A673 (cell line): ENCODE results near the gene SEMA5A. TPM values are rescaled to one million over a fixed set of nuclear protein-coding genes. Genes with fewer than 3 reads are reported as not detected.

Experiments
- BruUV-seq: library from RNA; stranded (reverse); fragments of 400-500 nt; replicated peaks from 2 replicates; lab custom pipeline; 2021; lab: Mats Ljungman, UMichigan
- CTCF ChIA-PET: fragments of 300-600 bp; sonication (Branson Sonifier 250); formaldehyde crosslinking; loops from one replicate; lab custom pipeline; 2022; ENCODE audit warnings: antibody characterized with exemption; lab: Charles Lee
- POLR2A ChIA-PET: fragments of 300-600 bp; sonication (Branson Sonifier 250); formaldehyde crosslinking; loops from one replicate; lab custom pipeline; 2022; ENCODE audit warnings: antibody characterized with exemption; ENCODE audit not compliant: low non-redundant PET; lab: Charles Lee
- DNase-seq: peaks from one replicate; pipeline ENCODE4 v3.0.0-alpha.2; 2015; ENCODE audit warnings: low spot score
- H3K27ac ChIP-seq: fragments of 200-600 bp; sonication (generic); 2 replicates; pipeline ENCODE4 v1.5.1; 2016; ENCODE audit warnings: mixed run types, low read depth, mild to moderate bottlenecking, mixed read lengths, antibody characterized with exemption, low read length; ENCODE audit not compliant: poor library complexity, severe bottlenecking
- H3K27me3 ChIP-seq: fragments of 200-600 bp; sonication (generic); replicated peaks from 2 replicates; pipeline ENCODE4 v1.6.1; 2017; ENCODE audit warnings: mixed run types, low read depth, mild to moderate bottlenecking, mixed read lengths, antibody characterized with exemption, low read length; ENCODE audit not compliant: insufficient read depth, poor library complexity
- H3K36me3 ChIP-seq: fragments of 200-600 bp; sonication (generic); 2 replicates; pipeline ENCODE4 v1.6.1; 2016; ENCODE audit warnings: mixed run types, mild to moderate bottlenecking, mixed read lengths, antibody characterized with exemption, low read length; ENCODE audit not compliant: insufficient read depth, poor library complexity, severe bottlenecking
- H3K4me1 ChIP-seq: fragments of 200-600 bp; sonication (generic); 2 replicates; pipeline ENCODE4 v1.6.1; 2017; ENCODE audit warnings: mixed run types, mild to moderate bottlenecking, mixed read lengths, antibody characterized with exemption, low read length; ENCODE audit not compliant: insufficient read depth, poor library complexity, severe bottlenecking
- H3K4me3 ChIP-seq: fragments of 200-600 bp; sonication (generic); 2 replicates; pipeline ENCODE4 v1.5.1; 2016; ENCODE audit warnings: low read depth, mixed run types, mild to moderate bottlenecking, mixed read lengths, low read length; ENCODE audit not compliant: poor library complexity, severe bottlenecking
- H3K9me3 ChIP-seq: fragments of 200-600 bp; sonication (generic); 2 replicates; pipeline ENCODE4 v1.6.1; 2016; ENCODE audit warnings: mixed run types, low read depth, mild to moderate bottlenecking, mixed read lengths, antibody characterized with exemption, low read length; ENCODE audit not compliant: poor library complexity, severe bottlenecking
- CTCF ChIP-seq: fragments of 300-800, 200-600 bp; sonication (generic); conservative IDR thresholded peaks from 2 replicates; pipeline ENCODE4 v1.5.1; 2017; ENCODE audit warnings: low read depth, mild to moderate bottlenecking, antibody characterized with exemption, low read length, moderate library complexity, mixed read lengths
- EZH2 ChIP-seq: fragments of 200-600 bp; sonication (generic); IDR thresholded peaks from 2 replicates; pipeline ENCODE4 v1.6.1; 2017; ENCODE audit warnings: borderline replicate concordance, low read depth, mild to moderate bottlenecking, mixed read lengths, antibody characterized with exemption, low read length; ENCODE audit not compliant: poor library complexity, severe bottlenecking
- intact Hi-C: fragments of 100-400 bp; cut with micrococcal nuclease; formaldehyde crosslinking; loops from one replicate; pipeline ENCODE4 v1.10.0; 2022; ENCODE audit not compliant: unreplicated experiment
- total RNA-seq: library from RNA; stranded (reverse); gene quantifications from 2 replicates; pipeline ENCODE4 v1.2.3, GENCODE V29; 2021

Gene SEMA5A
- total RNA-seq, 1 experiment from 2014 or later: 0.17 TPM

DNA sequence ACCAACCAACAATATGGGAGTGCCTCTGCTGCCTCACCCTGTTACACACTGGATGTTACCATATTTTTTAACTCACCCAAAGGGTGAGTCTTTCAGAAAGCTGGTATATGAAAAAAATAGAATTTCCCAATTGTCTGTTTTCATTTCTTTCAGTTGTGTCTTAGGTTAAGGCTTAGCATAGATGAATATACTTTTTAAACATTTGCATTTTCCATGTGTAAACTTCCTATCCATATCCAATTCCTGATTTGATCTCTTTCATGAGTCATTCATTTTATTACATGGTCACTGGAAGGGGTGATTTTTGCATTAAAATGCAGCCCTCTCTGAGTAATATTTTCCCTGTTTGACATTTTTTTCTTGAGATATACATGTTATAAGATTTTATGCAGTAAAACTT lies 406.5 kb downstream of the SEMA5A start:
- TF ChIP-seq EZH2 (no peak), CTCF (no peak)
- no peaks in the 10 kb centered on the region for H3K4me1 ChIP-seq
- H3K27me3 ChIP-seq: no peaks in the 10 kb centered on the region
- ChIA-PET POLR2A (no interaction called here), CTCF (no interaction called here)
- no peak for DNase-seq
- H3K36me3 ChIP-seq: no peaks in the 10 kb centered on the region
- intact Hi-C loops: no loop called here
- BruUV-seq: no TSS peak
- H3K9me3 ChIP-seq: peaks cover 11% of the 10 kb centered on the region
- no peak overlapping the region for H3K4me3 ChIP-seq
- no peak overlapping the region for H3K27ac ChIP-seq

GRCh38 chr5:9128136-9128535 lies 417.7 kb downstream of the SEMA5A start:
- TF ChIP-seq EZH2 (no peak), CTCF (no peak)
- no peak for DNase-seq
- no peaks in the 10 kb centered on the region for H3K4me1 ChIP-seq
- H3K4me3 ChIP-seq: no peak overlapping the region
- H3K27me3 ChIP-seq: no peaks in the 10 kb centered on the region
- peaks cover 4% of the 10 kb centered on the region for H3K9me3 ChIP-seq
- no peaks in the 10 kb centered on the region for H3K36me3 ChIP-seq
- no peak overlapping the region for H3K27ac ChIP-seq
- POLR2A ChIA-PET: no interaction called here
- intact Hi-C loops: no loop called here
- CTCF ChIA-PET: no interaction called here
- BruUV-seq: no TSS peak

DNA sequence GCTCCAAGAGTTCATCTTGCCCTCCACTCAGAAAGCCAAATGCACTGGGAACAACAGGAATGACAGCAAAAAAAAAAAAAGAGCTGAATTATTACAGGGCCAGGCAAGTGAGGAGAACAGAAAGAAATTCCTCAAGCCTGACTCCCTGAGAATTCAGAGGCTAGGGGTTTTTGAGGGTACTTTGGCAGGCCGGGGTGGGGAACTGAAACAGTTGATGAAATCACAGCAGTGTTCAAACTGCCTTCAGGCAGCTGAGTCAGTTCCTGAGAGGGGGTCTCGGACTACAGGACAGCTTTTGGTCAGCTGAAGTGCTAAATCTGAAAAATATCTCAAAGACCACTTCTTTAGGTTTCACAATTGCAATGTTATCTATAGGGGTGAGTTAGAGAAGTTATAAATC lies 419.4 kb downstream of the SEMA5A start:
- CTCF ChIA-PET: no interaction called here
- no TSS peak for BruUV-seq
- POLR2A ChIA-PET: no interaction called here
- peaks cover 4% of the 10 kb centered on the region for H3K9me3 ChIP-seq
- H3K4me1 ChIP-seq: no peaks in the 10 kb centered on the region
- H3K27ac ChIP-seq: no peak overlapping the region
- DNase-seq: no peak
- no peak overlapping the region for H3K4me3 ChIP-seq
- TF ChIP-seq CTCF (no peak), EZH2 (no peak)
- no peaks in the 10 kb centered on the region for H3K36me3 ChIP-seq
- intact Hi-C loops: no loop called here
- no peaks in the 10 kb centered on the region for H3K27me3 ChIP-seq
